ENCODE data around the gene GHR.

DNA sequence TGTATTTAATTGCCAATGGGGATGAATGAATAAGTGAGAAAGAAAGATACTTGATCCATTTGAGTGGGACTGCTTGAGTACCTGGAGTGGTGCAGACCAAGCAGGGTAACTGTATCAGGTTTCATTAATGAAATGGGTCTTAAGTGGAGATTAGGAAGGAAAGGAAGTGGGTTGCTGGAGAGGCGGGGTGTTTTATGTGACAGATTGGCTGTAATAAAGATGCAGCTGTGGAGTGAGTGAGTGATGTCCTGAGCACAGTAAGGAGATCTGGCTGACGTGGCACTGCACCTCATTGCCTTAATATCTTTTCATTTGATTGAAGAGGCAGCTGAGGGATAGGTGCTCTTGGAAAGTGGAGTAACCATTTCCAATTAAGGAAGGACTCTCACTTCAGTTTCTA, 172.4 kb downstream of the GHR start:
- TF ChIP-seq CTCF (IDR thresholded peaks at IDR 0.05) (no peak), POLR2A (IDR thresholded peaks at IDR 0.05) (no peak)
